ENCODE data around the gene RERE. TPM values are rescaled to one million over a fixed set of nuclear protein-coding genes. Genes with fewer than 3 reads are reported as not detected.

Gene RERE
- total and polyA plus RNA-seq, 11 donors = 53.5 to 236 (median 121) TPM

GRCh38 chr1:8394456-8395321 is 422.8 kb downstream of the RERE start:
- 53 to 68% (median 60%) methylated on average over 10 of the region's 10 CpGs for WGBS, 4 donors
- Histone ChIP-seq H3K4me3 (peak overlapping the region in 1 of 12 donors; percentile 27), H3K4me1 (peaks cover 15 to 98% (median 77%) of the 10 kb centered on the region in 12 donors), H3K27me3 (no peaks in the 10 kb centered on the region), H3K36me3 (peaks cover 0 to 43% (median 4%) of the 10 kb centered on the region in 9 donors), H3K9me3 (no peaks in the 10 kb centered on the region), H3K27ac (peak overlapping the region in 10 of 12 donors; percentile 69 to 87 (median 79))
- intact Hi-C loops (cut with DNase I) = no loop called here
- no peak for TF ChIP-seq POLR2A (IDR thresholded peaks at IDR 0.05)
- TF ChIP-seq, protein P1, sequence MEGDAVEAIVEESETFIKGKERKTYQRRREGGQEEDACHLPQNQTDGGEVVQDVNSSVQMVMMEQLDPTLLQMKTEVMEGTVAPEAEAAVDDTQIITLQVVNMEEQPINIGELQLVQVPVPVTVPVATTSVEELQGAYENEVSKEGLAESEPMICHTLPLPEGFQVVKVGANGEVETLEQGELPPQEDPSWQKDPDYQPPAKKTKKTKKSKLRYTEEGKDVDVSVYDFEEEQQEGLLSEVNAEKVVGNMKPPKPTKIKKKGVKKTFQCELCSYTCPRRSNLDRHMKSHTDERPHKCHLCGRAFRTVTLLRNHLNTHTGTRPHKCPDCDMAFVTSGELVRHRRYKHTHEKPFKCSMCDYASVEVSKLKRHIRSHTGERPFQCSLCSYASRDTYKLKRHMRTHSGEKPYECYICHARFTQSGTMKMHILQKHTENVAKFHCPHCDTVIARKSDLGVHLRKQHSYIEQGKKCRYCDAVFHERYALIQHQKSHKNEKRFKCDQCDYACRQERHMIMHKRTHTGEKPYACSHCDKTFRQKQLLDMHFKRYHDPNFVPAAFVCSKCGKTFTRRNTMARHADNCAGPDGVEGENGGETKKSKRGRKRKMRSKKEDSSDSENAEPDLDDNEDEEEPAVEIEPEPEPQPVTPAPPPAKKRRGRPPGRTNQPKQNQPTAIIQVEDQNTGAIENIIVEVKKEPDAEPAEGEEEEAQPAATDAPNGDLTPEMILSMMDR (IDR thresholded peaks at IDR 0.05) = no peak
- ATAC-seq (no peak), DNase-seq (no peak)

DNA sequence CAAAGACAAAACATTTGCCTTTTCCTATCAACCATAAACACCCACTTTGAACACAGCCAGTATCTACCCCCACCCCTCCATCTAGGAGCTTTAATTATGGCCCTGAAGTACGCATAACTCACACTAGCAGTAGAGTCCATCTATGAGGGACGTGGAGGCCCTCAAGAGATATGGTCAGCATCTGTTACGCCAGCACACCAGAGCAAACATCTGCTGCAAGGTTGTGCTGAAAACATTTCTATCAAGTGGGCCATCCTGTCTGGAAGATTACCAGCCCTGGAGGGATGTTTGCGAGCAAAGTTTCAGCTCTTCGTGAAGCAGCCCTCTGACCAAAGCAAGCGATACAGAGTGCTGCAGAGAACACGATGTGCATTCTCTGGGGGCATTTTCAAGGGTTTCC is 424.9 kb downstream of the RERE start:
- no peaks in the 10 kb centered on the region for H3K9me3 ChIP-seq
- no peaks in the 10 kb centered on the region for H3K27me3 ChIP-seq
- H3K4me3 ChIP-seq = no peak overlapping the region
- ATAC-seq (no peak), DNase-seq (no peak)
- 56 to 68% (median 67%) methylated on average over 7 of the region's 7 CpGs for WGBS, 4 donors
- peak overlapping the region in 4 of 12 donors; percentile 19 to 41 (median 28) for H3K27ac ChIP-seq
- no peak for TF ChIP-seq POLR2A (IDR thresholded peaks at IDR 0.05)
- TF ChIP-seq, protein P1 (IDR thresholded peaks at IDR 0.05) = no peak
- peaks cover 0 to 47% (median 18%) of the 10 kb centered on the region in 9 donors for H3K36me3 ChIP-seq
- intact Hi-C loops (cut with DNase I) = no loop called here
- peaks cover 4 to 93% (median 64%) of the 10 kb centered on the region in 12 donors for H3K4me1 ChIP-seq

DNA sequence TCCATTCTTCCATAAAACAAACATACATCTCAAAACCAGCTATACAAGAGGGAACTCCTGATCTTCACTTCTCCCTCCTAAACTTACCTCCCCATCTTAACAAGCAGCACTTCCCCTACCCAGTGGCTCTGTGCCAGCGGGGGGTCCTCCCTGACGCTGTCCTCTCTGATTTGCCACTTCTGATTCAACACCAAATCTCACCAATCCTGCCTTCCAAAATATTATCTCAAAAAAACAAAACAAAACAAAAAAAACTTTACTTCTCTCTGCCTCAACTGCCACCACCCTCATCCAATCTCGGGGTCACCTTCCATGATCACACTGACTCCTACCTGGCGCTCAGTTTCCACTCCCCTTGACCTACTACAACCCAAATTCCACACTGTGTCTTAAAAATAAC is 426.7 kb downstream of the RERE start:
- peak overlapping the region in 3 of 12 donors; percentile 33 to 48 (median 41) for H3K27ac ChIP-seq
- H3K4me3 ChIP-seq = no peak overlapping the region
- TF ChIP-seq, protein P1 (IDR thresholded peaks at IDR 0.05) = no peak
- no peak for TF ChIP-seq POLR2A (IDR thresholded peaks at IDR 0.05)
- ATAC-seq = no peak
- WGBS, 4 donors = 81 to 83% (median 82%) methylated on average over 4 of the region's 4 CpGs
- H3K9me3 ChIP-seq = no peaks in the 10 kb centered on the region
- H3K36me3 ChIP-seq = peaks cover 0 to 47% (median 18%) of the 10 kb centered on the region in 9 donors
- H3K4me1 ChIP-seq = peaks cover 0 to 90% (median 57%) of the 10 kb centered on the region in 12 donors
- DNase-seq = no peak
- no peaks in the 10 kb centered on the region for H3K27me3 ChIP-seq
- intact Hi-C loops (cut with DNase I) = no loop called here

- peak overlapping the region in 1 of 12 donors; percentile 14 for H3K27ac ChIP-seq
- intact Hi-C loops (cut with DNase I) = no loop called here
- H3K9me3 ChIP-seq = no peaks in the 10 kb centered on the region
- H3K4me1 ChIP-seq = peaks cover 0 to 90% (median 58%) of the 10 kb centered on the region in 12 donors
- TF ChIP-seq, protein P1 (IDR thresholded peaks at IDR 0.05) = no peak
- TF ChIP-seq POLR2A (IDR thresholded peaks at IDR 0.05) = no peak
- peaks cover 0 to 47% (median 18%) of the 10 kb centered on the region in 9 donors for H3K36me3 ChIP-seq
- no peak overlapping the region for H3K4me3 ChIP-seq
- DNase-seq (no peak), ATAC-seq (peak in 2 of 4 donors; percentile 15 to 37)
- WGBS, 4 donors = 69 to 74% (median 74%) methylated on average over 7 of the region's 7 CpGs
- H3K27me3 ChIP-seq = no peaks in the 10 kb centered on the region
Measured at GRCh38 chr1:8389958-8390535, 427.4 kb downstream of the RERE start.

All from heart left ventricle (tissue), 16 donors.